ENCODE results near the gene NEMP2. TPM values are rescaled to one million over a fixed set of nuclear protein-coding genes. Genes with fewer than 3 reads are reported as not detected.

The NEMP2 gene, protein sequence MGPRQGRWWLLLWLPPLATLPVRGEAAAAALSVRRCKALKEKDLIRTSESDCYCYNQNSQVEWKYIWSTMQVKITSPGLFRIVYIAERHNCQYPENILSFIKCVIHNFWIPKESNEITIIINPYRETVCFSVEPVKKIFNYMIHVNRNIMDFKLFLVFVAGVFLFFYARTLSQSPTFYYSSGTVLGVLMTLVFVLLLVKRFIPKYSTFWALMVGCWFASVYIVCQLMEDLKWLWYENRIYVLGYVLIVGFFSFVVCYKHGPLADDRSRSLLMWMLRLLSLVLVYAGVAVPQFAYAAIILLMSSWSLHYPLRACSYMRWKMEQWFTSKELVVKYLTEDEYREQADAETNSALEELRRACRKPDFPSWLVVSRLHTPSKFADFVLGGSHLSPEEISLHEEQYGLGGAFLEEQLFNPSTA
- total RNA-seq = 1 to 10 TPM; 8.1 to 9.3 TPM
- 10 to 100 TPM; 10.2 to 22.8 (median 17.8) TPM for polyA plus RNA-seq (ENCODE audit: insufficient read length in 6 of 6)
- long read RNA-seq, donor 1 = 0 reads
- long read RNA-seq, donor 2, full-length matches to known transcripts = 2 of 15 reads
- long read RNA-seq, donor 2, partial matches to known transcripts = 0 of 15 reads
- long read RNA-seq, donor 2, other reads (novel, unspliced or antisense) = 13 of 15 reads
- long read RNA-seq, donor 3, full-length matches to known transcripts = 2 of 2 reads
- long read RNA-seq, donor 3, partial matches to known transcripts = 0 of 2 reads
- long read RNA-seq, donor 3, other reads (novel, unspliced or antisense) = 0 of 2 reads
- long read RNA-seq, donor 4, partial matches to known transcripts = 0 of 1 reads
- long read RNA-seq, donor 4, other reads (novel, unspliced or antisense) = 1 of 1 reads
- long read RNA-seq, donor 5, full-length matches to known transcripts = 1 of 1 reads
- long read RNA-seq, donor 5, partial matches to known transcripts = 0 of 1 reads
- long read RNA-seq, donor 5, other reads (novel, unspliced or antisense) = 0 of 1 reads
- long read RNA-seq, donor 6, full-length matches to known transcripts = 4 of 4 reads
- long read RNA-seq, donor 6, partial matches to known transcripts = 0 of 4 reads
- long read RNA-seq, donor 6, other reads (novel, unspliced or antisense) = 0 of 4 reads
- long read RNA-seq, donor 7, full-length matches to known transcripts = 3 of 3 reads
- long read RNA-seq, donor 7, partial matches to known transcripts = 0 of 3 reads
- long read RNA-seq, donor 7, other reads (novel, unspliced or antisense) = 0 of 3 reads
- long read RNA-seq, donor 8, full-length matches to known transcripts = 3 of 12 reads
- long read RNA-seq, donor 8, partial matches to known transcripts = 0 of 12 reads
- long read RNA-seq, donor 8, other reads (novel, unspliced or antisense) = 9 of 12 reads
- long read RNA-seq, donor 9 = 0 reads
- long read RNA-seq, donor 10, full-length matches to known transcripts = 2 of 3 reads
- long read RNA-seq, donor 10, partial matches to known transcripts = 0 of 3 reads
- long read RNA-seq, donor 10, other reads (novel, unspliced or antisense) = 1 of 3 reads
- long read RNA-seq, donor 11 = 0 reads
- long read RNA-seq, donor 12, full-length matches to known transcripts = 1 of 1 reads
- long read RNA-seq, donor 12, partial matches to known transcripts = 0 of 1 reads
- long read RNA-seq, donor 12, other reads (novel, unspliced or antisense) = 0 of 1 reads

DNA sequence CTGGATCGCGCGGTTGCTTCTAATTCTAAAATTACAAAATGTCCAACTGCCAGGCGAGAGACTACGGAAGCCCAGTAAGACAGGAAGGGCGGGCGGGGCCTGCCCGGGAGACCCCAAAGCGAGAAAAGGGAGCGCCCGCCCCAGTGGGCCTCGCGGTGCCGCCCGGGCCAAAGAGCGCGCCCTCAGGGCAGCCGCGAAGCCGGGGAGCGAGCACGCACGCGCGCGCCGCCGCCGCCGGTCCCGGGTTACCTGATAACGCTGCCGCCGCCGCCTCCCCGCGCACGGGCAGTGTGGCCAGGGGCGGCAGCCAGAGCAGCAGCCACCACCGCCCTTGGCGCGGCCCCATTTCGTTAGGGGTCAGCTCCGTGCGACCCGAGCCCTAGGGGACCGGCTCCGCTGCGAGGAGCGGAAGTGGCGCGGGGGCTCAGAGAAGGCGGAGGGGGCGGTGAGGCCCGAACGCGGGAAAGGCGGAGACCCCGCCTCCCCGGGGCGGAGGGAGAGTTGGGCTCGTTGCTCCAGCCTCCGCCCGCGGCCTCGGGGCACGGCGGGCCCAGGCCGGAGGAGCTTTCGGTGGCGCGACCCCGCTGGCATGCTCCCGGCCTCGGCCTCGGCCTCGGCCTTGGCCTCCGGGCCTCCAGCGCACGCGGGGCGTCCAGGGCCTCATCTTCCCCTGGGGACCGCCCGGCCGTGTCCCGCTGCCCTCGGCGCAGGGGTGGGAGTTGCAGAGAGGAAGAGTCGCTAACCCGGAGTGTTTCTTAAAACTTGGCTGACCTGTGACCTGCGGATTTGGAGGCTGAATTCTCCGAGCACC lies at the start of gene NEMP2:
Gene NEMP2, minus strand, starts transcription at position 413 of the 811 bp plus-strand sequence. Its CDS starts 67 bp downstream, at position 346.
- Histone ChIP-seq H3K9me3 (peaks cover 0 to 20% of the 10 kb centered on the region in 2 donors), H3K27me3 (no peaks in the 10 kb centered on the region), H3K27ac (peak within 1 kb of the TSS; percentile 94 to 95), H3K4me1 (peaks cover 5 to 36% of the 10 kb centered on the region in 2 donors), H3K36me3 (no peaks in the 10 kb centered on the region), H3K4me3 (peak within 1 kb of the TSS; percentile 69 to 80)
- intact Hi-C loops (cut with DNase I) = no loop called here
- TF ChIP-seq, protein P1, sequence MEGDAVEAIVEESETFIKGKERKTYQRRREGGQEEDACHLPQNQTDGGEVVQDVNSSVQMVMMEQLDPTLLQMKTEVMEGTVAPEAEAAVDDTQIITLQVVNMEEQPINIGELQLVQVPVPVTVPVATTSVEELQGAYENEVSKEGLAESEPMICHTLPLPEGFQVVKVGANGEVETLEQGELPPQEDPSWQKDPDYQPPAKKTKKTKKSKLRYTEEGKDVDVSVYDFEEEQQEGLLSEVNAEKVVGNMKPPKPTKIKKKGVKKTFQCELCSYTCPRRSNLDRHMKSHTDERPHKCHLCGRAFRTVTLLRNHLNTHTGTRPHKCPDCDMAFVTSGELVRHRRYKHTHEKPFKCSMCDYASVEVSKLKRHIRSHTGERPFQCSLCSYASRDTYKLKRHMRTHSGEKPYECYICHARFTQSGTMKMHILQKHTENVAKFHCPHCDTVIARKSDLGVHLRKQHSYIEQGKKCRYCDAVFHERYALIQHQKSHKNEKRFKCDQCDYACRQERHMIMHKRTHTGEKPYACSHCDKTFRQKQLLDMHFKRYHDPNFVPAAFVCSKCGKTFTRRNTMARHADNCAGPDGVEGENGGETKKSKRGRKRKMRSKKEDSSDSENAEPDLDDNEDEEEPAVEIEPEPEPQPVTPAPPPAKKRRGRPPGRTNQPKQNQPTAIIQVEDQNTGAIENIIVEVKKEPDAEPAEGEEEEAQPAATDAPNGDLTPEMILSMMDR (IDR thresholded peaks at IDR 0.05) = no peak
- peak; percentile 93 for ATAC-seq
- DNase-seq = peak; percentile 81 to 97 (median 86)

DNA sequence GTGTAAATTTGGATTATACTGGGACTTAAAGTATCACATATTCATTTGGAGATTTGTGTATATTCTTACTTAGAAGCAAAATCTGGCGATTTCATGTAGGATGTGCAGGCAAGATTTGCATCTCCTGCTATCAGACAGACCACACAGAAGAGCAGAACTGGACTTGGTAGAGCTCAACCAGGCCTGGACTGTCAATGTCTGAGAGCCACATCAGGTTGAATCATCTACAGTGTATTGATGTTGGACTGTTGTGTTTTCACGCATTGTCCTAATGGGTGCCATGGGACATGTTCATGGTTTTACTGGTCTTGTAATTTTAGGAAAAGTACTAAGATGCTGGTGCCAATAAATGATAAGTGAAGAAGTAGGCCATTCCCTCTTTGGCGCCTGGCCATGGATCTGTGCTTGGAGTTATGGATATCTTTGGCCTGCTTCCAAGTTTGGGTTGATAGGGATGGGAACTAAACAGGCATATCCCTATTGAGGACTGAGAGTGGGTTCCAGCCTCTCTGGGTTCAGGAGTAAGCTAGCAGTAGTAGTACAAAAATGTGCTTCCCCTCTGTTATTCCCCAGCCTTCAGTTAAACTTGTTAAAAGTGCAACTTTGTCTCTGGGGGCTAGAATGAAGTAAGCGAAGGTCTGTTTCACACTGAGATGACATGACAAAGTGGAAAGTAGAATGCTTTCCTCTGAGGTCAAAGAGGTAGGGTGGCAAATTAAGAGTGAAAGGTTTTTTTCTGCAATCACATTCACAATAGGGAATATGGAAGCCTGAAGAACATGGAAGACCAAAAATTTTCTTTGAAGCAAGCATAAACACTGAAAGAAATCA lies 49.2 kb upstream of the NEMP2 start:
- intact Hi-C loops (cut with DNase I) = no loop called here
- Histone ChIP-seq H3K36me3 (no peaks in the 10 kb centered on the region), H3K4me3 (no peak overlapping the region), H3K4me1 (peaks cover 0 to 7% of the 10 kb centered on the region in 2 donors), H3K27me3 (no peaks in the 10 kb centered on the region), H3K9me3 (no peaks in the 10 kb centered on the region), H3K27ac (no peak overlapping the region)
- peak in 2 of 4 donors; percentile 28 to 34 for DNase-seq
- no peak for ATAC-seq
- TF ChIP-seq, protein P1 (IDR thresholded peaks at IDR 0.05) = no peak

DNA sequence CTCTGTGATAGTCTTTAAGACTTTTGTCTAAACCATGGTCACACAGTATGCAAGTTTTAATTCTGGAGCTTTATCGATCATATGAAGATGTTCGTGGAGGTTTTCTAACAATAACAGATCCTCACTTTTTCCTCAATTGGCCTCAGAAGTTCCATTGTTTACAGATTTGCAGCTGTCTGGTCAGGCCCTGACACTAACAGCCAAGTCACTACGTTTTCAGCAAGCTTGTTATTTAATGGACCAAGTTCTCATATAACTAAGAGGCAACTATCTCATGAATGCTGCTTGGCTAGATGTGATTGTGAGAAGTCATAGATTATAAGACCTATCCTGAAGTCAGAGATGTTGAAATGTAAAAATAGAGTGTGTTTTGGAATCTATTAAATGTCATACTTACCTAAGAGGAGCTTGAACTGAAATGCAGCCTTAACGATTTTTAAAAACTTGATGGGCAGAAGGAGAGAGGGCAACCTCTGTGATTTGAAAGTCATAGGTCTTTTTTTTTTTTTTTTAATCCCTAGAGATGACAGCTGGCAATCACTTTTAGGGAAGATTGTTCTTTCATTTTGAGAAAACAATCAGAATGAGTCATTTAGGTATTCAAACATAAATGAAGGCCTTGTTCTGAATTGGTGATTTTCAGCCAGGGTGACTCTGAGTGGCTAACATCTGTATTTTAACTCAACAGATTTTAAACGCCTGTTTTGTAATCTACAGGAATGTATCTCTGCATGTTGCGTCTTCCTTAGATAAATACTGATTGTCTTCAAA lies 48.4 kb upstream of the NEMP2 start:
- no peaks in the 10 kb centered on the region for H3K27me3 ChIP-seq
- H3K4me1 ChIP-seq = peaks cover 7 to 15% of the 10 kb centered on the region in 2 donors
- DNase-seq (peak in 2 of 4 donors; percentile 36 to 39), ATAC-seq (no peak)
- H3K9me3 ChIP-seq = no peaks in the 10 kb centered on the region
- no peaks in the 10 kb centered on the region for H3K36me3 ChIP-seq
- no peak overlapping the region for H3K4me3 ChIP-seq
- intact Hi-C loops (cut with DNase I) = no loop called here
- H3K27ac ChIP-seq = no peak overlapping the region
- TF ChIP-seq, protein P1 (IDR thresholded peaks at IDR 0.05) = no peak

All from left lung (tissue), 14 donors.